ENCODE measurements around the gene PLCB3.

PLCB3 gene

DNA sequence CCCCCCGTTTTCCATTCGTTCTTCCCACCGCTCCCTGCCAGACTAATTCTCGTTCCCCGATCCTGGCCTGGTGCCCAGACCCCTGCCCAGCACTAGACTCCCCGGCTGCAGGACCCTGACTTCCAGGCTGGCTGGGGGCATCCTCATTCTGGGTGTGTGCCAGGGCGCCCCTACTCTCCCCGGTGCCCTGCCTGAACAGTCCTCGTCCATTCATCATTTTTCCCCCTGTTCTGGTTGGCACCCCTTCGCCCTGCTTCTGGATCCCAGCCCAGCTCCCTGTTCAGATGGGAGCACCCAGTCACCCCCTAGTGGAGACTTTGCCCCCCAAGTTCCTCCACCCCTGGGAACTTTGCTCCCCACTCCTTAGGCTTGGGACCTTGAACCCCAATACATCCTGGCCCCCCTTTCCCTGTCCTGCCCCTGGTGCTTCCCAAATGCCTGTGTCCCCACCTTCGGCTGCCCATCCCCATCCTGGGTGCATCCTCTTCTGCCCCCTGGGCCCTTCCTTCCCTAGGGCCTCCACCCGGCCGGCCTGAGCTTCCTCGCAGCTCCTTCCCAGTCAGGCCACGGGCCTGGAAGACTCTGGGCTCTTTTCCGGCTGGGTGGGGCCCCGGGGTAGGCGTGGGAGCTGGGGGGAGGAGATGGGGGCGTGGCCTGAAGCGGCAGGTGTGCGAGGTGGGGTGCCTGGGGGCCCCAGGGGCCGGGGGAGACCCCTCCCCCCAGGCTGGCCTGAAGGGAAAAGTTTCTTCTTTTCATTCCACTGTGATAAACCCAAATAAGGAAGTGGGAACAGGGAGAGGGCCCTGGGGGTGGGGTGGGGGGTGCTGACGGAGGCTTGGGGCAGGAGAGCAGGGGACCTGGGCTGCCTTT is 908 bp downstream of the PLCB3 start:
- DNase-seq, result peak; percentile 98

DNA sequence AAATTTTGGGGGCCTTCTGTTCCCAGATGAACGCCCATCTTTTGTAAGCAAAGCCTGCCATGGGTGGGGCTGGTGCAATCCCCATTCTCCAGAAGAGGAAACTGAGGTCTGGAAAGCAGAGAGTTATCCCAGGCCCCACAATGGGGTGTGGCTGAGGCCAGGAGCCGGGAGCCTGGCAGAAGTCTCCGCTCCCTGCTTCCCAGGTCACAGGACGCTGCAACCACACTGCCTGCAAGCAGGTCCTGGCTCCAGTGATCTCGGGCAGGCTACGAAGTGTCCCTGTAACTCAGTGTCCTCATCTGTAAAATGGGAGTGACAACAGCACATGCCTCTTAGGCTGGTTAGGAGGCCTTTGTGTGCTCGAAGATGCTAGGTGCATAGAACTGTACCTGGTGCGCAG is 1.7 kb downstream of the PLCB3 start:
- DNase-seq, result no peak

DNA sequence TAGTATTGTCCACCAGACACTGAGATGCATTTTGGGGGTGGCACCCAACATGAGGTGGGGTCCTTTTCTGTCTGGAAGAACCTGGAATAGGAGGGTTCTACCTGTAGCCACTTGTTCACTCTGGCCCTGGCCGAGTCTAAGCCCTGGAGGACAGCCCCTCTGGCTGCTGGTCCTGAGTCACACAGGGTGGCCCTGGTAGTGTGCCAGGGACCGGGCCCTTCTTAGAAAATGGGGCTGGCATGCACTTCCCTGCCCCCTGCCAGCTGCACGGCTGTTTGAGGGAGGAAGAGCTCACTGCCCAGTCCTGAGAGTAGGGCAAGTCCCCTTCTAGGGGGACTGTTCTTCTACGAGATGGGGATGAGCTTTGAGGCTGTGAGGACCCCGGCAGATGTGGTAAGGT is 2.2 kb downstream of the PLCB3 start:
- no peak for DNase-seq

GRCh38 chr11:64254326-64254725 is 3.0 kb downstream of the PLCB3 start:
- DNase-seq, result no peak

GRCh38 chr11:64255135-64256128 is 4.1 kb downstream of the PLCB3 start:
- DNase-seq, result no peak

DNA sequence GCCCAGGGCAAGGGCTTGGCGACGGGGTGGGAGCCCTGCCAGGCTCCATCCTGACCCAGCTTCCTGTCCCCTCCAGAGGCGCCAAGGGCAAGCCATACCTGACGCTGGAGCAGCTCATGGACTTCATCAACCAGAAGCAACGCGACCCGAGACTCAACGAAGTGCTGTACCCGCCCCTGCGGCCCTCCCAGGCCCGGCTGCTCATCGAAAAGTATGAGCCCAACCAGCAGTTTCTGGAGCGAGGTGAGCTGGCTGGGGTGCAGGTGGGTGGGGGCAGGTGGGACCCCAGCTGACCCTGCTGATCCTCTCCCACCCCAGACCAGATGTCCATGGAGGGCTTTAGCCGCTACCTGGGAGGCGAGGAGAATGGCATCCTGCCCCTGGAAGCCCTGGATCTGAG is 5.0 kb downstream of the PLCB3 start:
- no peak for DNase-seq

DNA sequence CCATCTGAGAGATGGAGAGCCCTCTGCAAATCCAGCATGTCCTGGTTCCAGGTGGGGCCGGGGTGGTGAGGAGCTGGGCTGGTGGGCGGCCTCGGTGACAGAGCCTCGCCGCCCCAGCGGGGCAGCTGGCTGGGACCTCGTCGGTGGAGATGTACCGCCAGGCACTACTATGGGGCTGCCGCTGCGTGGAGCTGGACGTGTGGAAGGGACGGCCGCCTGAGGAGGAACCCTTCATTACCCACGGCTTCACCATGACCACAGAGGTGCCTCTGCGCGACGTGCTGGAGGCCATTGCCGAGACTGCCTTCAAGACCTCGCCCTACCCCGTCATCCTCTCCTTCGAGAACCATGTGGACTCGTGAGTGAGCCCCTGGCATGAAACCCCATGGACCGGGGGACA is 7.0 kb downstream of the PLCB3 start:
- DNase-seq, result no peak

- no peak for DNase-seq
Measured at GRCh38 chr11:64258946-64259532, 7.7 kb downstream of the PLCB3 start.

GRCh38 chr11:64259533-64260067 is 8.3 kb downstream of the PLCB3 start:
- no peak for DNase-seq

DNA sequence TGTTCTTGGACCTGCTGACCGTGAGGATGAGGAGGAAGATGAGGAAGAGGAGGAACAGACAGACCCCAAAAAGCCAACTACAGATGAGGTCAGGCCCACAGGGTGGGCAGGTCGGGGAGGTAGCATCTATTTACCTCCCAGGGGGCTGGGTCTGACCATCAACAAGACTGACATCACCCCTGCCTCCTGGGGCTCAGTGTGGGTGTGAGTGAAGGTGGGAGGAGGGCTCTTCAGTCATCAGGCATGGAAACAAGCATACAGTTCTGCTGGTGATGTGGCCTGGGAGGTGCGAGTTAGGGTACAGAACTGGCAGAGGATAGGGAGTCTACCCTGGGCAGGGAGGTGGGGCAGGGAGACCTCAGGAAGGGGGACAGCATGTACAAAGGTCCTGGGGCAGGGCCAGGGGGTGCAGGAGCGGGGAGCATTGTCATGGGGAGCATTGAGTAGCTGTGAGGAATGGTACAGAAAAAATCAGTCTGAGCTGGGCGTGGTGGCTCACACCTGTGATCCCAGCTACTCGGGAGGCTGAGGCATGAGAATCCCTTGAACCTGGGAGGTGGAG is 8.9 kb downstream of the PLCB3 start:
- DNase-seq, result no peak

- DNase-seq, result no peak
Measured at GRCh38 chr11:64261556-64262080, 10.3 kb downstream of the PLCB3 start.

DNA sequence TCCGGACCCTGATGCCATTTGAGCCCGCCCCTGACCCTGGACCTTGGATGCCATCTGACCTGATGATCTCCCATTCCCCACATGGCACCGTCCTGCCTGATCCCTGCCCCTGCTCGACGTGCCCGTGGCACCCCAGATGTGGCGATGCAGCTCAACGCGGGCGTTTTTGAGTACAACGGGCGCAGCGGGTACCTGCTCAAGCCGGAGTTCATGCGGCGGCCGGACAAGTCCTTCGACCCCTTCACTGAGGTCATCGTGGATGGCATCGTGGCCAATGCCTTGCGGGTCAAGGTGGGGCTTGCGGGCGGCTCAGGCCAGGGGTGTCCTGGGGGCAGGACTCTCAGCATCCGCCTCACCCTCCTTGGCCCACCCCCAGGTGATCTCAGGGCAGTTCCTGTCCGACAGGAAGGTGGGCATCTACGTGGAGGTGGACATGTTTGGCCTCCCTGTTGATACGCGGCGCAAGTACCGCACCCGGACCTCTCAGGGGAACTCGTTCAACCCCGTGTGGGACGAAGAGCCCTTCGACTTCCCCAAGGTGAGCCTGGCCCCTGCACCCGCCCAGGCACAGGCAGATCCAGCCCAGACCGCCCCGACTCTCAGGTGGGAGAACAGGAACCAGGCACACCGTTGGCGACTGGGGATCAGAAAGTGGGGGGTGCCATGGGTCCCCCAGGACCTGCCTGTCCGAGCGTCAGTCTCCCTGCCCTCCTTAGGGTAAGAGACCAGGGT is 11.1 kb downstream of the PLCB3 start:
- DNase-seq, result no peak

- no peak for DNase-seq
Measured at GRCh38 chr11:64263021-64263946, 12.0 kb downstream of the PLCB3 start.

GRCh38 chr11:64263947-64264317 is 12.6 kb downstream of the PLCB3 start:
- DNase-seq, result no peak

DNA sequence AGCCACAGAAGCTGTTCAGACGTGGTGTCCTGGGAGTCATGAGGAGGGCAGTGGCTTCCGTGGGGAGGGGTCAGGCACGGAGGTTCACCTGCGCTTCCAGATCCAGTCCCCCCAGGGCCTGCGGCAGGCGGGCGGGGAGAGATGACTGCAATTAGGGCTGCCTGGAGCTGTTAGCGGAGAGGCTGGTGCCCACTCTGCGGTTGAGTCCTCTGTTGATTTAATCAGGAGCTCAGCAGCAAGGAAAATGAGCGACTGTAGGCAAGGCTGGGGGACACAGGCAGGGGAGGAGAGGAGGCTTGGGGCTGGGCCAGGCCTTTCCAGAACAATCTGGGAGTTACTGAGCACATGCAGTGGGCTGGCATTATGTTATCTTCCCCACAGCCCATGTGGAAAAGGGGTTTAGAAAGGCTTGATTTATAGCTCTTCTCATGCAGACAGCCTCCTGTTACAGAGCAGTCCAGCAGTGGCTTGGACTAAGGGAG is 13.1 kb downstream of the PLCB3 start:
- no peak for DNase-seq

DNA sequence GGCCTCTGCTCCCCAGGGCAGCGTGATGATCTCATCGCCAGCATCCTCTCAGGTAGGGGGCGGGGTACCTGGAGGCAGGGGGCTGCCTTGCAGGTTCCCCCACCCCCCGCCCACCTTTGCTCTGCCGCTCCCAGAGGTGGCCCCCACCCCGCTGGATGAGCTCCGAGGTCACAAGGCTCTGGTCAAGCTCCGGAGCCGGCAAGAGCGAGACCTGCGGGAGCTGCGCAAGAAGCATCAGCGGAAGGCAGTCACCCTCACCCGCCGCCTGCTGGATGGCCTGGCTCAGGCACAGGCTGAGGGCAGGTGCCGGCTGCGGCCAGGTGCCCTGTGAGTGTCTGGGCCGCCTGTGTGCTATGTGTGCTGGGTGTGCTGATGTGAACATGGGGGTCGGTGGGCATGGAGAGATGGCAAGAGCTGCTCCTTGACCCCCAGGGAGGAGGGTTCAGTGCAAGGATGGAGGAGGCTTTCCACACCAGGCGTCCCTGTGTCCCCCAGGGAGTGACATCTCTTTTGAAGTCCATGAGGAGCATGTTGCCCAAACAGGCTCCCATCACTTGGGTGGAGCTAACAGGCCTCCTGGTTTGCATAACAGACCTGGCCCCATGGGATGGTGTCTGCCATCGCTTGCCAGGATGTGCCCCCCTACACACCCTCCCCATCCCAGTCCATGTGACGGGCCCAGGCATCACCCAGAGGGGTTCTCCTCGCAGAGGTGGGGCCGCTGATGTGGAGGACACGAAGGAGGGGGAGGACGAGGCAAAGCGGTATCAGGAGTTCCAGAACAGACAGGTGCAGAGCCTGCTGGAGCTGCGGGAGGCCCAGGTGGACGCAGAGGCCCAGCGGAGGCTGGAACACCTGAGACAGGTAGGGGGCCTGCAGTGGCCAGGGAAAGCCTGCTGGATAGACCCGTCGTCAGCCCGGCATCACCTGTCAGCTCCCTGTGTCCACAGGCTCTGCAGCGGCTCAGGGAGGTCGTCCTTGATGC is 14.1 kb downstream of the PLCB3 start:
- no peak for DNase-seq

GRCh38 chr11:64266339-64266738 is 15.0 kb downstream of the PLCB3 start:
- no peak for DNase-seq

GRCh38 chr11:64267207-64267945 is 16.0 kb downstream of the PLCB3 start:
- no peak for DNase-seq
